Left ventricle myocardium inferior (tissue), 1 donor: ENCODE data around the gene PCED1A. TPM values are rescaled to one million over a fixed set of nuclear protein-coding genes. Genes with fewer than 3 reads are reported as not detected.

Experiments
- DNase-seq: peaks from one replicate; pipeline ENCODE4 v3.0.0-alpha.2; 2020
- H3K27ac ChIP-seq: fragments of 200-600 bp; replicated peaks from 2 replicates; pipeline ENCODE4 v1.8.0; 2021
- H3K27me3 ChIP-seq: fragments of 200-600 bp; 2 replicates; pipeline ENCODE4 v1.8.0; 2021; ENCODE audit warnings: low read depth
- H3K36me3 ChIP-seq: fragments of 200-600 bp; 2 replicates; pipeline ENCODE4 v1.8.0; 2021
- H3K4me1 ChIP-seq: fragments of 200-600 bp; 2 replicates; pipeline ENCODE4 v1.8.0; 2021
- H3K4me3 ChIP-seq: fragments of 200-600 bp; 2 replicates; pipeline ENCODE4 v1.8.0; 2021; ENCODE audit warnings: mild to moderate bottlenecking, moderate library complexity
- H3K9me3 ChIP-seq: fragments of 200-600 bp; replicated peaks from 2 replicates; pipeline ENCODE4 v1.8.0; 2021
- intact Hi-C: fragments of 100-400 bp; cut with micrococcal nuclease; formaldehyde crosslinking; loops from one replicate; pipeline ENCODE4 v1.11.0; 2022
- total RNA-seq: library from RNA; stranded (reverse); fragmentation: NEBNext Ultra II Directional; extraction: Animal tissue kit (Norgen Biotek cat#: 25700); gene quantifications from one replicate; pipeline ENCODE4 v1.2.1, GENCODE V29; 2021
- TF ChIP-seq, protein P1 (sequence below): fragments of 200-600 bp; IDR thresholded peaks from 2 replicates; pipeline ENCODE4 v1.8.0; 2021; ENCODE audit warnings: antibody characterized with exemption, mild to moderate bottlenecking, borderline replicate concordance
- donor health status: DM: no; HTN: yes; CAD: no; lungs with severe emphysema.

The PCED1A gene
- total RNA-seq, 1 donor from 2014 or later: 9.4 TPM

DNA sequence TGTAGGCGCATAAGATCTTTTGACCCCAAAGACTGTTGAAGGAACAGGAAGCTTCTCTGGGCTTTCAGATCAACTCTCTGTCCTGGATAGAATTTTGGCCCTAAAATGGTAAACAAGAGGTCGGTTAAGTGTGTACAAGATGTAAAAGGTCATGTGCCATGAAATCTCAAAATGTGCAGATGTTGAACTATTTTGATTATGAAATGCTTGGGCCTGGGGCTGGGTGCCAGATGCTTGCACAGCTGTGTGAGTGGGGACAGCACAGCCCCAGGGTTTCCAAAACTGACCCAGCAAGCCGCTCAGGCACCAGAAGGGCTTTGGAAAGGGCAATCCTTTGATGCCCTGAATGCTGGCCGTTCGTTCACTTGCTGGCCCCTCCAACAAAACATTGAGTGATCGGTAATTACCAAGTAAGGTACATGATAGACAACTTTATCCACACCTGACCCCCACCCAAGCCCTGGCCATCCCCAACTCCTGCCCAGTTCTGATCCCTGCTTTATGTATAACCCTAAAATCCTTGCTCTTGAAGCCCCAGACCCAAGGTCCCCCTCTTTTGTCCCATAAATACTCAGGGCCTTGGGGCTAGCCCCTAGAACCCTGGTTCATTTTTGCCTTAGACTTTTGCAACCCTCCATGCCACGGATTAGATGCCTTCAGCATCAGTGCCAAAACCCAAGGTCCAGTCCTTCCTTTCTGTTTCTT, 22.4 kb downstream of the PCED1A start:
- peaks cover 13% of the 10 kb centered on the region for H3K4me1 ChIP-seq
- peaks cover 76% of the 10 kb centered on the region for H3K27me3 ChIP-seq
- TF ChIP-seq, protein P1, sequence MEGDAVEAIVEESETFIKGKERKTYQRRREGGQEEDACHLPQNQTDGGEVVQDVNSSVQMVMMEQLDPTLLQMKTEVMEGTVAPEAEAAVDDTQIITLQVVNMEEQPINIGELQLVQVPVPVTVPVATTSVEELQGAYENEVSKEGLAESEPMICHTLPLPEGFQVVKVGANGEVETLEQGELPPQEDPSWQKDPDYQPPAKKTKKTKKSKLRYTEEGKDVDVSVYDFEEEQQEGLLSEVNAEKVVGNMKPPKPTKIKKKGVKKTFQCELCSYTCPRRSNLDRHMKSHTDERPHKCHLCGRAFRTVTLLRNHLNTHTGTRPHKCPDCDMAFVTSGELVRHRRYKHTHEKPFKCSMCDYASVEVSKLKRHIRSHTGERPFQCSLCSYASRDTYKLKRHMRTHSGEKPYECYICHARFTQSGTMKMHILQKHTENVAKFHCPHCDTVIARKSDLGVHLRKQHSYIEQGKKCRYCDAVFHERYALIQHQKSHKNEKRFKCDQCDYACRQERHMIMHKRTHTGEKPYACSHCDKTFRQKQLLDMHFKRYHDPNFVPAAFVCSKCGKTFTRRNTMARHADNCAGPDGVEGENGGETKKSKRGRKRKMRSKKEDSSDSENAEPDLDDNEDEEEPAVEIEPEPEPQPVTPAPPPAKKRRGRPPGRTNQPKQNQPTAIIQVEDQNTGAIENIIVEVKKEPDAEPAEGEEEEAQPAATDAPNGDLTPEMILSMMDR: no peak
- H3K27ac ChIP-seq: no peak overlapping the region
- intact Hi-C loops: no loop called here
- H3K4me3 ChIP-seq: no peak overlapping the region
- peak; percentile 53 for DNase-seq
- no peaks in the 10 kb centered on the region for H3K9me3 ChIP-seq
- H3K36me3 ChIP-seq: no peaks in the 10 kb centered on the region

DNA sequence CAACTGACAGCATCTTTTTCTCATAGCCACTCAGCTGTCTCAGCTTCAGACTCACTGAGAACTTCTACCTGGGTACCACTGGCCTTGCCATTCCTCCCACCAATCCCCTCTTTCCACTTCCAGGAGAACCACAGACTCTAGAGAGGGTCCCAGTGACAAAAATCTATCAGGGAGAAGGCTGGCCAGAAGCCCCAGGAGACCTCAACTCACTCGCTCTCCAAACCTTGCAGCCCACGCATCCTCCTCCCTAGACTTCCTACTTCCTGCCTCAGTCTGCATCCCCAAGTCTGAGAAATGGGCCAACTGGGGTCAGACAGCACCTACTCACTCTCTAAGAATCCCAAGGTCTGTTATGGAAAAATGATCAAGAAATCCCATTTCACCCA, 23.1 kb downstream of the PCED1A start:
- Histone ChIP-seq H3K9me3 (peaks cover 6% of the 10 kb centered on the region), H3K36me3 (no peaks in the 10 kb centered on the region), H3K4me1 (peaks cover 13% of the 10 kb centered on the region), H3K27me3 (peaks cover 83% of the 10 kb centered on the region), H3K4me3 (no peak overlapping the region), H3K27ac (no peak overlapping the region)
- DNase-seq: no peak
- intact Hi-C loops: no loop called here
- TF ChIP-seq, protein P1: no peak

DNA sequence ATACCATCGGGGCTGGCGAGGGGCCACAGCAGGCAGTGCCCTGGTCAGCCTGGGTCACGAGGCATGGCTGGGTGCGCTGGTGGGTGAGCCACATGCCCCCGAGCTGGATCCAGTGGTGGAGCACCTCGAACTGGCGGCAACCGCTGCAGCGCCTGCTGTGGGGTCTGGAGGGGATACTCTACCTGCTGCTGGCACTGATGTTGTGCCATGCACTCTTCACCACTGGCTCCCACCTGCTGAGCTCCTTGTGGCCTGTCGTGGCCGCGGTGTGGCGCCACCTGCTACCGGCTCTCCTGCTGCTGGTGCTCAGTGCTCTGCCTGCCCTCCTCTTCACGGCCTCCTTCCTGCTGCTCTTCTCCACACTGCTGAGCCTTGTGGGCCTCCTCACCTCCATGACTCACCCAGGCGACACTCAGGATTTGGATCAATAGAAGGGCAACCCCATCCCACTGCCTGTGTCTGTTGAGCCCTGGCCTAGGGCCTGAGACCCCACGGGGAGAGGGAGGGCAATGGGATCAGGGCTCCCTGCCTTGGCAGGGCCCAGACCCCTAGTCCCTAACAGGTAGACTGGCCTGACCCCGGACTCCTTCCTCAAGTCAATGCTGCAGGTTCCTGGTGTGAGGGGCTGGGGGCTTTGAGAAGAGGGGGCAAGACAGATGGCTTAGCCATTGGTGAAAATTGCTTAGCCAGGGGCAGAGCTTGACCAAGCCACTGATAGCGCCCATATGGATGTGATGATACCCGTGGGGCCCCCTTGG, 23.7 kb downstream of the PCED1A start:
- Histone ChIP-seq H3K4me3 (no peak overlapping the region), H3K27ac (no peak overlapping the region), H3K36me3 (no peaks in the 10 kb centered on the region), H3K4me1 (peaks cover 13% of the 10 kb centered on the region), H3K9me3 (peaks cover 11% of the 10 kb centered on the region), H3K27me3 (peaks cover 84% of the 10 kb centered on the region)
- DNase-seq: no peak
- intact Hi-C loops: no loop called here
- TF ChIP-seq, protein P1: no peak

DNA sequence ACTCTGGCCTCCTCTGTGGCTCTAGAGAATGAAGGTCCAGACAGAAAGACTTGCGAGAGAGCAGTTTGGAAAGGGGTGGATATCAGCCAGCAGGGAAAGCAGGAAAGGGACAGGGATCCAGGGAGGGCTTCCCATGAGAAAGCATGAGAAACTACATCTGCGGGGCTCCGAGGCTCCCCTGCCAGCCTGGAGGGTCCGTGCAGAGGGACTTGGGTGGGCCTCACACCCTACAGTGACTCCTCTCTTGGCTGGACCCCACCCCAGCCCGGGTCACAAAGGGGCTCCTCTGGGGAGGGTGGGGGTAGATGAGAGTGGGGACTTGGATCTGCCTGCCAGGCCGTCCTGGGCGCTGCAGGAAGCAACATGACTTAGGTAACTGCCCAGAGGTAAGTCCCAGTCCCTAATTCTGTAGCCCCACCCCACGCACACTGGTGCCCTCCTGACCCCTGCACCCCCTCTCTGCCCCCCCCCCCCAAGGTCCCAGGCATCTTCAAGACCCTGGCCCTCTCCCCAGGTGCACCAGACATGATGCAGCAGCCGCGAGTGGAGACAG, 24.3 kb downstream of the PCED1A start, which contains the start of gene TMEM239:
Gene TMEM239, plus strand, starts transcription at position 335 of the 553 bp plus-strand sequence. Its CDS starts 191 bp downstream, at position 526.
- H3K4me1 ChIP-seq: peaks cover 11% of the 10 kb centered on the region
- intact Hi-C loops: no loop called here
- peaks cover 18% of the 10 kb centered on the region for H3K9me3 ChIP-seq
- no peak within 1 kb of the TSS for H3K27ac ChIP-seq
- H3K4me3 ChIP-seq: no peak within 1 kb of the TSS
- H3K27me3 ChIP-seq: peaks cover 84% of the 10 kb centered on the region
- DNase-seq: no peak
- no peaks in the 10 kb centered on the region for H3K36me3 ChIP-seq
- TF ChIP-seq, protein P1: no peak

DNA sequence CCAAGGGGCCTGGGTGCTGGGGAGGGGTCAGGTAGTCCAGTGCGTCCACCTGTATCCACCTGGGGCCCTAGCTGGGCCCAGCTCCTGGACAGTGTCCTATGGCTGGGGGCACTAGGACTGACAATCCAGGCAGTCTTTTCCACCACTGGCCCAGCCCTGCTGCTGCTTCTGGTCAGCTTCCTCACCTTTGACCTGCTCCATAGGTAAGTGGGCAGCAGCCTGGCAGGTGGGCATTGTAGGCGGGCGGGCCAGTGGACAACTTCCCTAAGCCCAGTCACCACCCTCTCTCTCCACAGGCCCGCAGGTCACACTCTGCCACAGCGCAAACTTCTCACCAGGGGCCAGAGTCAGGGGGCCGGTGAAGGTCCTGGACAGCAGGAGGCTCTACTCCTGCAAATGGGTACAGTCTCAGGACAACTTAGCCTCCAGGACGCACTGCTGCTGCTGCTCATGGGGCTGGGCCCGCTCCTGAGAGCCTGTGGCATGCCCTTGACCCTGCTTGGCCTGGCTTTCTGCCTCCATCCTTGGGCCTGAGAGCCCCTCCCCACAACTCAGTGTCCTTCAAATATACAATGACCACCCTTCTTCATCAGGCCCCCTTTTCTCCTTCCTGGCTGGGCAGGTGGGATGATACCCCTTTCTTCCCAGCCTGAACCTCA, 25.1 kb downstream of the PCED1A start:
- Histone ChIP-seq H3K27ac (no peak overlapping the region), H3K36me3 (no peaks in the 10 kb centered on the region), H3K9me3 (peaks cover 18% of the 10 kb centered on the region), H3K4me3 (no peak overlapping the region), H3K4me1 (peaks cover 4% of the 10 kb centered on the region), H3K27me3 (peaks cover 84% of the 10 kb centered on the region)
- intact Hi-C loops: no loop called here
- TF ChIP-seq, protein P1: no peak
- no peak for DNase-seq
